GM18867 (cell line): ENCODE measurements around the gene OSBPL5.

Source experiments
- ATAC-seq: cut with Tn5 transposase; IDR thresholded peaks from one replicate; pipeline ENCODE4 v1.9.1; 2021; ENCODE audit warnings: mild to moderate bottlenecking, moderate library complexity; ENCODE audit not compliant: unreplicated experiment

The OSBPL5 gene

GRCh38 chr11:3060436-3061025 is 104.6 kb downstream of the OSBPL5 start:
- no peak for ATAC-seq

GRCh38 chr11:3058753-3059664 is 106.1 kb downstream of the OSBPL5 start:
- no peak for ATAC-seq

- ATAC-seq = peak; percentile 96
Measured at GRCh38 chr11:3057069-3057963, 107.8 kb downstream of the OSBPL5 start, which contains the start of gene CARS1. Gene CARS1, minus strand, starts transcription at chr11:3057423. Its CDS starts 56 bp downstream, at chr11:3057367.

GRCh38 chr11:3056296-3057068 is 108.6 kb downstream of the OSBPL5 start:
- ATAC-seq = peak; percentile 14

GRCh38 chr11:3055891-3056290 is 109.2 kb downstream of the OSBPL5 start:
- no peak for ATAC-seq

- no peak for ATAC-seq
Measured at GRCh38 chr11:3052567-3052966, 112.5 kb downstream of the OSBPL5 start.

- no peak for ATAC-seq
Measured at GRCh38 chr11:3052109-3052479, 113.0 kb downstream of the OSBPL5 start.

- no peak for ATAC-seq
Measured at GRCh38 chr11:3051196-3052108, 113.7 kb downstream of the OSBPL5 start.

GRCh38 chr11:3050386-3051195 is 114.5 kb downstream of the OSBPL5 start:
- no peak for ATAC-seq

- ATAC-seq = peak; percentile 95
Measured at GRCh38 chr11:3049430-3050243, 115.5 kb downstream of the OSBPL5 start.

GRCh38 chr11:3047637-3048036 is 117.5 kb downstream of the OSBPL5 start:
- no peak for ATAC-seq

- ATAC-seq = no peak
Measured at GRCh38 chr11:3046641-3047040, 118.5 kb downstream of the OSBPL5 start.

GRCh38 chr11:3046190-3046589 is 118.9 kb downstream of the OSBPL5 start:
- ATAC-seq = no peak

- ATAC-seq = no peak
Measured at GRCh38 chr11:3044915-3045314, 120.2 kb downstream of the OSBPL5 start.

GRCh38 chr11:3044004-3044403 is 121.1 kb downstream of the OSBPL5 start:
- ATAC-seq = no peak

GRCh38 chr11:3043315-3043871 is 121.7 kb downstream of the OSBPL5 start:
- ATAC-seq = no peak

GRCh38 chr11:3042496-3043314 is 122.4 kb downstream of the OSBPL5 start:
- ATAC-seq = no peak
